GM12878 (cell line): ENCODE measurements around the gene HTR6. TPM values are rescaled to one million over a fixed set of nuclear protein-coding genes. Genes with fewer than 3 reads are reported as not detected.

Source experiments
- ATAC-seq: fragments of 200-7000 bp; cut with Tn5 transposase; 3 replicates; pipeline ENCODE4 v1.9.1; 2020; ENCODE audit warnings: mild to moderate bottlenecking, moderate library complexity
- BruUV-seq: library from RNA; stranded (reverse); fragments of 400-500 nt; replicated peaks from 2 replicates; lab custom pipeline; 2021; lab: Mats Ljungman, UMichigan
- CTCF ChIA-PET: fragments of 300-600 bp; sonication (Branson Sonifier 250); formaldehyde crosslinking; extraction: SDS; loops from one replicate; lab custom pipeline; 2021; ENCODE audit warnings: inconsistent platforms; lab: Yijun Ruan, JAX
- POLR2A ChIA-PET: fragments of 350-600 bp; formaldehyde crosslinking; extraction: SDS; loops from one replicate; lab custom pipeline; 2021; ENCODE audit warnings: inconsistent platforms; lab: Charles Lee
- RAD21 ChIA-PET: fragments of 300-600 bp; sonication (Branson Sonifier 250); formaldehyde crosslinking; loops from one replicate; lab custom pipeline; 2023; ENCODE audit warnings: antibody characterized with exemption; ENCODE audit not compliant: unreplicated experiment; lab: Charles Lee
- SMC1A ChIA-PET: fragments of 300-600 bp; sonication (Branson Sonifier 250); formaldehyde crosslinking; loops from one replicate; lab custom pipeline; 2023; ENCODE audit not compliant: unreplicated experiment, uncharacterized antibody; lab: Charles Lee
- DNase-seq: peaks from one replicate; pipeline ENCODE4 v3.0.0-alpha.2; 2011; ENCODE audit warnings: low read depth, low spot score
- FAIRE-seq: peaks from 3 replicates; lab custom pipeline; 2011; peaks lifted over from hg19 to GRCh38; lab: Jason Lieb, UNC
- H2AFZ ChIP-seq: 2 replicates; pipeline ENCODE4 v1.6.0; 2011; ENCODE audit warnings: low read depth, low read length, control low read depth; ENCODE audit not compliant: control insufficient read depth
- H3K27ac ChIP-seq: 2 replicates; pipeline ENCODE4 v1.5.1; 2011; ENCODE audit warnings: control low read depth; ENCODE audit not compliant: control insufficient read depth, insufficient read depth
- H3K27me3 ChIP-seq, 2 experiments: replicated peaks in 1 of 2; 2 replicates each; pipeline versions ENCODE4 v1.6.0 to v1.6.1; 2011; ENCODE audit warnings: low read length in 1 of 2; ENCODE audit not compliant: control insufficient read depth in 2 of 2, insufficient read depth in 2 of 2
- H3K36me3 ChIP-seq, 2 experiments: 2 replicates each; pipeline ENCODE4 v1.5.1; 2011; ENCODE audit warnings: low read length in 1 of 2; ENCODE audit not compliant: control insufficient read depth in 2 of 2, insufficient read depth in 2 of 2
- H3K4me1 ChIP-seq: 2 replicates; pipeline ENCODE4 v1.6.1; 2011; ENCODE audit warnings: mild to moderate bottlenecking, low read length, moderate library complexity, mixed read lengths; ENCODE audit not compliant: control insufficient read depth, insufficient read depth
- H3K4me2 ChIP-seq: 2 replicates; pipeline ENCODE4 v1.6.0; 2011; ENCODE audit warnings: control low read depth; ENCODE audit not compliant: control insufficient read depth, insufficient read depth
- H3K4me3 ChIP-seq: fragments of 200-600 bp; sonication (generic); 2 replicates; pipeline ENCODE4 v1.5.1; 2016
- H3K79me2 ChIP-seq: 2 replicates; pipeline ENCODE4 v1.6.0; 2011; ENCODE audit warnings: low read length; ENCODE audit not compliant: control insufficient read depth, insufficient read depth
- H3K9ac ChIP-seq: 2 replicates; pipeline ENCODE4 v1.8.0; 2011; ENCODE audit warnings: low read length, control low read depth, mixed read lengths; ENCODE audit not compliant: control insufficient read depth, insufficient read depth
- H3K9me3 ChIP-seq: replicated peaks from 3 replicates; pipeline ENCODE4 v1.5.1; 2011; ENCODE audit warnings: mild to moderate bottlenecking, low read length; ENCODE audit not compliant: control insufficient read depth, insufficient read depth
- H4K20me1 ChIP-seq: 2 replicates; pipeline ENCODE4 v1.6.0; 2011; ENCODE audit not compliant: control insufficient read depth, insufficient read depth
- CTCF ChIP-seq, 3 experiments: IDR thresholded peaks in 2 of 3; conservative IDR thresholded peaks in 1 of 3; 2 replicates each; pipeline ENCODE4 v1.5.1; 2011; ENCODE audit warnings: low read depth in 3 of 3, low read length in 3 of 3, mild to moderate bottlenecking in 3 of 3, control low read depth in 2 of 3, moderate library complexity in 2 of 3, inconsistent platforms in 1 of 3, mixed read lengths in 1 of 3; ENCODE audit not compliant: control insufficient read depth in 2 of 3, insufficient read depth in 1 of 3; ENCODE audit errors: extremely low read depth in 1 of 3
- CUX1 ChIP-seq: IDR thresholded peaks from 2 replicates; pipeline ENCODE4 v1.6.1; 2012; ENCODE audit warnings: improper control_type of control experiment, low read depth, low read length; ENCODE audit not compliant: insufficient replicate concordance
- EGR1 ChIP-seq, 2 experiments: IDR thresholded peaks; 1 replicate in 1 of 2; 2 replicates in 1 of 2; pipeline ENCODE4 v1.6.1; 2011 to 2012; ENCODE audit warnings: low read depth in 2 of 2, low read length in 2 of 2, borderline replicate concordance in 1 of 2, mild to moderate bottlenecking in 1 of 2, moderate library complexity in 1 of 2
- ELK1 ChIP-seq: IDR thresholded peaks from 2 replicates; pipeline ENCODE4 v1.6.1; 2012; ENCODE audit warnings: low read depth, low read length, improper control_type of control experiment
- FOXK2 ChIP-seq: fragments of 450-650 bp; IDR thresholded peaks from 2 replicates; pipeline ENCODE4 v1.6.1; 2017; ENCODE audit warnings: mild to moderate bottlenecking, moderate library complexity
- FOXM1 ChIP-seq: IDR thresholded peaks from 2 replicates; pipeline ENCODE4 v1.6.1; 2012; ENCODE audit warnings: low read depth, mild to moderate bottlenecking, inconsistent platforms, low read length, moderate library complexity
- KAT2A ChIP-seq: conservative IDR thresholded peaks from 2 replicates; pipeline ENCODE4 v1.6.1; 2011; ENCODE audit warnings: low read depth, low read length; ENCODE audit not compliant: control insufficient read depth
- KLF5 ChIP-seq: fragments of 450-650 bp; IDR thresholded peaks from 2 replicates; pipeline ENCODE4 v1.6.1; 2014; ENCODE audit warnings: mild to moderate bottlenecking; ENCODE audit not compliant: partially characterized antibody
- MEF2A ChIP-seq: IDR thresholded peaks from 2 replicates; pipeline ENCODE4 v1.6.1; 2011; ENCODE audit warnings: low read depth, mild to moderate bottlenecking, low read length, moderate library complexity; ENCODE audit not compliant: insufficient read depth
- NFYA ChIP-seq: IDR thresholded peaks from 2 replicates; pipeline ENCODE4 v1.6.1; 2011; ENCODE audit warnings: low read depth, mild to moderate bottlenecking, low read length, improper control_type of control experiment, borderline replicate concordance
- NR2C2 ChIP-seq: IDR thresholded peaks from 2 replicates; pipeline ENCODE4 v1.6.1; 2011; ENCODE audit warnings: borderline replicate concordance, low read depth; ENCODE audit not compliant: control insufficient read depth, insufficient read length
- USF1 ChIP-seq: IDR thresholded peaks from 2 replicates; pipeline ENCODE4 v1.6.1; 2011; ENCODE audit warnings: borderline replicate concordance, low read depth, mild to moderate bottlenecking, moderate library complexity, mixed read lengths, low read length; ENCODE audit not compliant: insufficient read depth; ENCODE audit errors: extremely low read length
- USF2 ChIP-seq: IDR thresholded peaks from 2 replicates; pipeline ENCODE4 v1.6.1; 2011; ENCODE audit warnings: low read depth, low read length, improper control_type of control experiment, borderline replicate concordance
- whole genome bisulfite sequencing: methylation state at CpG from one replicate; pipeline ENCODE4 v1.1.6; 2016; ENCODE audit warnings: low lambda C conversion rate; ENCODE audit not compliant: insufficient replicate concordance, insufficient coverage; ENCODE audit errors: missing lambda C conversion rate; 5-methylcytosine and 5-hydroxymethylcytosine counted together
- in situ Hi-C: fragments of 300-500 bp; cut with MboI; formaldehyde crosslinking; loops from 9 replicates; pipeline ENCODE4 v1.14.3; 2018; ENCODE audit warnings: mixed read lengths
- intact Hi-C: fragments of 100-400 bp; cut with micrococcal nuclease; formaldehyde crosslinking; loops from one replicate; pipeline ENCODE4 v1.14.2; 2022; ENCODE audit not compliant: unreplicated experiment
- polyA plus RNA-seq, 11 experiments: library from polyadenylated mRNA; depleted of rRNA in 4 of 11; unstranded in 6 of 11; stranded (reverse) in 5 of 11; fragments of >200 nt; fragmentation: Nextera tagmentation in 4 of 11; fragmentation: Illumina TruSeq in 1 of 11; extraction: Ambion mirVana in 4 of 11; extraction: Trizol in 1 of 11; gene quantifications; 1 replicate in 1 of 11; 2 replicates in 10 of 11; pipeline versions ENCODE4 v1.2.1 to v1.2.3, GENCODE V29; 2011 to 2016; ENCODE audit warnings: inconsistent platforms in 2 of 11, missing spikeins in 2 of 11, low read depth in 1 of 11
- total RNA-seq, 4 experiments: library from RNA; depleted of rRNA in 3 of 4; stranded (reverse); fragments of >200 nt in 3 of 4; fragmentation: Illumina TruSeq in 1 of 4; extraction: Trizol in 1 of 4; gene quantifications; 2 replicates each; pipeline versions ENCODE4 v1.2.1 to v1.2.3, GENCODE V29; 2013 to 2021

The HTR6 gene
- total and polyA plus RNA-seq, 10 of the 15 experiments (the other 5 are each of a cell fraction or from before 2014, with no cell fraction given), result 0.03 to 5.3 (median 1.7) TPM; not detected in 2

- Histone ChIP-seq H3K27ac (no peak overlapping the region), H2AFZ (no peak overlapping the region), H3K9me3 (peaks cover 6% of the 10 kb centered on the region), H3K4me1 (no peaks in the 10 kb centered on the region), H3K36me3 (peaks cover 0 to 9% of the 10 kb centered on the region in 2 experiments; a peak in 2 of 4 replicates), H3K9ac (no peak overlapping the region), H3K27me3 (no peaks in the 10 kb centered on the region), H3K4me2 (no peak overlapping the region), H3K79me2 (no peaks in the 10 kb centered on the region), H4K20me1 (no peaks in the 10 kb centered on the region), H3K4me3 (no peak overlapping the region)
- FAIRE-seq (no peak), ATAC-seq (no peak), DNase-seq (no peak)
- in situ Hi-C loops, result no loop called here
- CTCF ChIA-PET, result no interaction called here
- RAD21 ChIA-PET, result no interaction called here
- intact Hi-C loops, result no loop called here
- POLR2A ChIA-PET, result interaction anchor here (0.5 kb wide), 1 partner anchor 210 kb away, joined by 3 read pairs; no protein-coding TSS in a partner anchor
- 89% methylated on average over 9 of the region's 9 CpGs for WGBS
- BruUV-seq, result no TSS peak
- SMC1A ChIA-PET, result no interaction called here
- TF ChIP-seq USF2 (no peak), KLF5 (no peak), MEF2A (no peak), NFYA (no peak), FOXK2 (no peak), EGR1 (IDR thresholded peaks at IDR 0.05; ENCODE audit: borderline replicate concordance in 1 of 2, low read depth in 2 of 2, low read length in 2 of 2) (no peak), CTCF (IDR thresholded peaks at IDR 0.05 in 2 of 3, conservative IDR thresholded peaks at IDR 0.05 in 1 of 3; ENCODE audit: control insufficient read depth in 2 of 3, extremely low read depth in 1 of 3, insufficient read depth in 1 of 3, low read depth in 3 of 3, low read length in 3 of 3) (no peak), USF1 (no peak), FOXM1 (no peak), CUX1 (no peak), KAT2A (no peak), ELK1 (no peak), NR2C2 (no peak)
Measured at GRCh38 chr1:19725606-19726005, 60.9 kb downstream of the HTR6 start.
